Brain microvascular endothelial cell (primary cell): ENCODE measurements around the gene DNAI7.

Source experiments
- DNase-seq: peaks from one replicate; pipeline ENCODE4 v3.0.0-alpha.2; 2020
- H3K27ac ChIP-seq: fragments of 250-450 bp; sonication (Bioruptor Pico); 2 replicates; pipeline ENCODE4 v1.5.1; 2020; ENCODE audit warnings: mild to moderate bottlenecking, moderate library complexity
- H3K27me3 ChIP-seq: fragments of 250-450 bp; sonication (Bioruptor Pico); replicated peaks from 2 replicates; pipeline ENCODE4 v1.5.1; 2020; ENCODE audit warnings: mild to moderate bottlenecking
- H3K36me3 ChIP-seq: fragments of 250-450 bp; sonication (Bioruptor Pico); replicated peaks from 2 replicates; pipeline ENCODE4 v1.5.1; 2020; ENCODE audit warnings: mild to moderate bottlenecking
- H3K4me3 ChIP-seq: 2 replicates; pipeline ENCODE4 v1.5.1; 2011; ENCODE audit warnings: low read depth, mild to moderate bottlenecking, control low read depth, low read length, moderate library complexity
- CTCF ChIP-seq: IDR thresholded peaks from 2 replicates; pipeline ENCODE4 v1.5.1; 2011; ENCODE audit warnings: low read depth, mild to moderate bottlenecking, moderate library complexity, low read length, control low read depth, inconsistent platforms; ENCODE audit errors: missing control alignments
- in situ Hi-C: cut with HindIII; loops from 2 replicates; pipeline ENCODE4 v1.10.0; 2017; ENCODE audit warnings: low sequenced_read_pairs, low pct_ligation_motif_present

The DNAI7 gene

GRCh38 chr12:25100194-25101091 lies 94.5 kb downstream of the DNAI7 start:
- DNase-seq, result no peak
- in situ Hi-C loops, result no loop called here
- H3K27me3 ChIP-seq, result no peaks in the 10 kb centered on the region
- H3K27ac ChIP-seq, result no peak overlapping the region
- H3K36me3 ChIP-seq, result no peaks in the 10 kb centered on the region
- TF ChIP-seq CTCF, result no peak
- no peak overlapping the region for H3K4me3 ChIP-seq

GRCh38 chr12:25099010-25099409 lies 96.0 kb downstream of the DNAI7 start:
- DNase-seq, result no peak
- Histone ChIP-seq H3K27me3 (no peaks in the 10 kb centered on the region), H3K36me3 (no peaks in the 10 kb centered on the region), H3K27ac (no peak overlapping the region), H3K4me3 (no peak overlapping the region)
- TF ChIP-seq CTCF, result no peak
- in situ Hi-C loops, result no loop called here

- Histone ChIP-seq H3K36me3 (no peaks in the 10 kb centered on the region), H3K27me3 (no peaks in the 10 kb centered on the region), H3K4me3 (no peak overlapping the region), H3K27ac (no peak overlapping the region)
- in situ Hi-C loops, result no loop called here
- TF ChIP-seq CTCF, result no peak
- no peak for DNase-seq
These were observed 105.2 kb downstream of the DNAI7 start for GRCh38 chr12:25089738-25090137.

GRCh38 chr12:25087596-25087995 lies 107.4 kb downstream of the DNAI7 start:
- in situ Hi-C loops, result no loop called here
- no peak for DNase-seq
- no peak overlapping the region for H3K27ac ChIP-seq
- no peaks in the 10 kb centered on the region for H3K36me3 ChIP-seq
- H3K27me3 ChIP-seq, result no peaks in the 10 kb centered on the region
- TF ChIP-seq CTCF, result no peak
- H3K4me3 ChIP-seq, result no peak overlapping the region

GRCh38 chr12:25084816-25085215 lies 110.1 kb downstream of the DNAI7 start:
- in situ Hi-C loops, result no loop called here
- Histone ChIP-seq H3K36me3 (no peaks in the 10 kb centered on the region), H3K27me3 (no peaks in the 10 kb centered on the region), H3K27ac (no peak overlapping the region), H3K4me3 (no peak overlapping the region)
- TF ChIP-seq CTCF, result no peak
- DNase-seq, result no peak
